22Rv1 (cell line): Measurements from ENCODE around the gene PAPPA.

ENCODE experiments used
- CTCF ChIP-seq: fragments of 450-650 bp; IDR thresholded peaks from 2 replicates; pipeline ENCODE4 v1.5.1; 2017; ENCODE audit warnings: mild to moderate bottlenecking
- ZFX ChIP-seq: fragments of 450-650 bp; IDR thresholded peaks from 2 replicates; pipeline ENCODE4 v1.6.1; 2017; ENCODE audit warnings: antibody characterized with exemption, borderline replicate concordance

GRCh38 chr9:116144038-116144437 is 9.6 kb upstream of the PAPPA start:
- no peak for TF ChIP-seq CTCF
- no peak for TF ChIP-seq ZFX
